OCI-LY1 (cell line): ENCODE data around the gene LPAR3.
"Not testable (repeated sequence)": the region's sequence is repeated elsewhere in the genome, so short reads cannot be mapped to it uniquely, and the experiment has no call there.

Experiments
- H2AFZ ChIP-seq: fragments of 200-600 bp; sonication (generic), shearing (Covaris generic); 2 replicates; pipeline ENCODE4 v1.6.0; 2014; ENCODE audit warnings: antibody characterized with exemption, mild to moderate bottlenecking, low read length
- H3F3A ChIP-seq: fragments of 200-600 bp; sonication (generic), shearing (Covaris generic); 2 replicates; pipeline ENCODE4 v1.6.0; 2014; ENCODE audit warnings: mild to moderate bottlenecking, antibody characterized with exemption, low read length, moderate library complexity; ENCODE audit not compliant: insufficient read depth
- H3K27ac ChIP-seq: fragments of 200-600 bp; sonication (generic); 2 replicates; pipeline ENCODE4 v1.5.1; 2014; ENCODE audit warnings: low read length, mixed run types, mild to moderate bottlenecking, low read depth; ENCODE audit not compliant: poor library complexity, severe bottlenecking
- H3K27me3 ChIP-seq: fragments of 200-600 bp; sonication (generic); 2 replicates; pipeline ENCODE4 v1.6.0; 2014; ENCODE audit warnings: antibody characterized with exemption, mild to moderate bottlenecking, low read length, moderate library complexity; ENCODE audit not compliant: insufficient read depth
- H3K36me3 ChIP-seq: fragments of 200-600 bp; sonication (generic); 2 replicates; pipeline ENCODE4 v1.6.1; 2014; ENCODE audit warnings: mild to moderate bottlenecking, antibody characterized with exemption, low read length, moderate library complexity, mixed read lengths; ENCODE audit not compliant: insufficient read depth
- H3K4me1 ChIP-seq: fragments of 200-600 bp; sonication (generic); 2 replicates; pipeline ENCODE4 v1.5.1; 2014; ENCODE audit warnings: mild to moderate bottlenecking, low read length, moderate library complexity; ENCODE audit not compliant: insufficient read depth, severe bottlenecking
- H3K4me2 ChIP-seq: fragments of 200-600 bp; sonication (generic), shearing (Covaris generic); 2 replicates; pipeline ENCODE4 v1.6.1; 2014; ENCODE audit warnings: low read length
- H3K4me3 ChIP-seq: fragments of 200-600 bp; sonication (generic); 2 replicates; pipeline ENCODE4 v1.5.1; 2014; ENCODE audit warnings: low read length, low read depth, mild to moderate bottlenecking, mixed read lengths; ENCODE audit not compliant: poor library complexity, severe bottlenecking
- H3K79me2 ChIP-seq: fragments of 200-600 bp; shearing (Covaris generic); 2 replicates; pipeline ENCODE4 v1.6.1; 2016; ENCODE audit warnings: mixed run types, low read length, mixed read lengths; ENCODE audit not compliant: insufficient read depth
- H3K9ac ChIP-seq: fragments of 200-600 bp; sonication (generic), shearing (Covaris generic); 2 replicates; pipeline ENCODE4 v1.6.1; 2014; ENCODE audit warnings: mild to moderate bottlenecking, low read length, mixed read lengths
- H3K9me2 ChIP-seq: fragments of 200-600 bp; sonication (generic), shearing (Covaris generic); 2 replicates; pipeline ENCODE4 v1.6.1; 2014; ENCODE audit warnings: low read depth, mild to moderate bottlenecking, low read length, mixed read lengths
- H3K9me3 ChIP-seq: fragments of 200-600 bp; shearing (Covaris generic); 2 replicates; pipeline ENCODE4 v1.6.1; 2014; ENCODE audit warnings: low read length, mixed read lengths
- H4K20me1 ChIP-seq: fragments of 200-600 bp; sonication (generic), shearing (Covaris generic); 2 replicates; pipeline ENCODE4 v1.6.0; 2016; ENCODE audit warnings: mild to moderate bottlenecking, low read length; ENCODE audit not compliant: insufficient read depth
- CTCF ChIP-seq: fragments of 200-600 bp; sonication (generic), shearing (Covaris generic); IDR thresholded peaks from 2 replicates; pipeline ENCODE4 v1.5.1; 2017; ENCODE audit warnings: mild to moderate bottlenecking, antibody characterized with exemption, low read length, moderate library complexity, mixed read lengths
- EZH2 ChIP-seq: fragments of 200-600 bp; sonication (generic), shearing (Covaris generic); IDR thresholded peaks from 2 replicates; pipeline ENCODE4 v1.8.0; 2017; ENCODE audit warnings: borderline replicate concordance, mixed run types, mild to moderate bottlenecking, antibody characterized with exemption, low read length, moderate library complexity, mixed read lengths

Gene LPAR3

GRCh38 chr1:84907095-84907827 lies 14.3 kb upstream of the LPAR3 start:
- no peak for TF ChIP-seq EZH2
- no peak for TF ChIP-seq CTCF
- Histone ChIP-seq H3K36me3 (no peaks in the 10 kb centered on the region), H4K20me1 (no peaks in the 10 kb centered on the region), H3K4me3 (no peak overlapping the region), H3K4me1 (no peaks in the 10 kb centered on the region), H2AFZ (no peak overlapping the region), H3F3A (no peaks in the 10 kb centered on the region), H3K9me3 (no peaks in the 10 kb centered on the region), H3K27me3 (no peaks in the 10 kb centered on the region), H3K4me2 (no peak overlapping the region), H3K9me2 (no peaks in the 10 kb centered on the region), H3K9ac (no peak overlapping the region), H3K79me2 (no peaks in the 10 kb centered on the region), H3K27ac (no peak overlapping the region)

- H2AFZ ChIP-seq, H3K27me3 ChIP-seq, H4K20me1 ChIP-seq, H3K4me3 ChIP-seq, H3K36me3 ChIP-seq, H3K9me3 ChIP-seq, H3K27ac ChIP-seq, H3K4me1 ChIP-seq, H3K4me2 ChIP-seq, H3K79me2 ChIP-seq, H3F3A ChIP-seq, H3K9ac ChIP-seq, H3K9me2 ChIP-seq: not testable (repeated sequence)
These were observed 9.7 kb upstream of the LPAR3 start for GRCh38 chr1:84902727-84903126.

- Histone ChIP-seq H3K9ac (no peak overlapping the region), H3K4me3 (no peak overlapping the region), H3F3A (no peaks in the 10 kb centered on the region), H3K27ac (no peak overlapping the region), H3K9me3 (no peaks in the 10 kb centered on the region), H3K79me2 (no peaks in the 10 kb centered on the region), H3K4me1 (no peaks in the 10 kb centered on the region), H4K20me1 (no peaks in the 10 kb centered on the region), H3K27me3 (no peaks in the 10 kb centered on the region), H2AFZ (no peak overlapping the region), H3K9me2 (no peaks in the 10 kb centered on the region), H3K4me2 (no peak overlapping the region), H3K36me3 (no peaks in the 10 kb centered on the region)
- TF ChIP-seq CTCF (no peak), EZH2 (no peak)
These were observed 7.0 kb upstream of the LPAR3 start for GRCh38 chr1:84899969-84900368.

- no peak overlapping the region for H3K27ac ChIP-seq
- no peak for TF ChIP-seq EZH2
- TF ChIP-seq CTCF: no peak
- no peak overlapping the region for H3K4me2 ChIP-seq
- H3K36me3 ChIP-seq: no peaks in the 10 kb centered on the region
- H3K9me3 ChIP-seq: no peaks in the 10 kb centered on the region
- no peaks in the 10 kb centered on the region for H3K27me3 ChIP-seq
- H3K4me3 ChIP-seq: no peak overlapping the region
- H3F3A ChIP-seq: no peaks in the 10 kb centered on the region
- no peak overlapping the region for H3K9ac ChIP-seq
- H3K9me2 ChIP-seq: no peaks in the 10 kb centered on the region
- H3K4me1 ChIP-seq: no peaks in the 10 kb centered on the region
- H3K79me2 ChIP-seq: no peaks in the 10 kb centered on the region
- no peak overlapping the region for H2AFZ ChIP-seq
- no peaks in the 10 kb centered on the region for H4K20me1 ChIP-seq
These were observed 3.3 kb upstream of the LPAR3 start for GRCh38 chr1:84896279-84896678.
